Femur (tissue), 1 donor: ENCODE results near the gene KIAA0930.
"Not testable (repeated sequence)": the region's sequence is repeated elsewhere in the genome, so short reads cannot be mapped to it uniquely, and the experiment has no call there.

Source experiments
- DNase-seq: peaks from one replicate; pipeline ENCODE4 v3.0.0-alpha.2; 2017

KIAA0930 gene

DNA sequence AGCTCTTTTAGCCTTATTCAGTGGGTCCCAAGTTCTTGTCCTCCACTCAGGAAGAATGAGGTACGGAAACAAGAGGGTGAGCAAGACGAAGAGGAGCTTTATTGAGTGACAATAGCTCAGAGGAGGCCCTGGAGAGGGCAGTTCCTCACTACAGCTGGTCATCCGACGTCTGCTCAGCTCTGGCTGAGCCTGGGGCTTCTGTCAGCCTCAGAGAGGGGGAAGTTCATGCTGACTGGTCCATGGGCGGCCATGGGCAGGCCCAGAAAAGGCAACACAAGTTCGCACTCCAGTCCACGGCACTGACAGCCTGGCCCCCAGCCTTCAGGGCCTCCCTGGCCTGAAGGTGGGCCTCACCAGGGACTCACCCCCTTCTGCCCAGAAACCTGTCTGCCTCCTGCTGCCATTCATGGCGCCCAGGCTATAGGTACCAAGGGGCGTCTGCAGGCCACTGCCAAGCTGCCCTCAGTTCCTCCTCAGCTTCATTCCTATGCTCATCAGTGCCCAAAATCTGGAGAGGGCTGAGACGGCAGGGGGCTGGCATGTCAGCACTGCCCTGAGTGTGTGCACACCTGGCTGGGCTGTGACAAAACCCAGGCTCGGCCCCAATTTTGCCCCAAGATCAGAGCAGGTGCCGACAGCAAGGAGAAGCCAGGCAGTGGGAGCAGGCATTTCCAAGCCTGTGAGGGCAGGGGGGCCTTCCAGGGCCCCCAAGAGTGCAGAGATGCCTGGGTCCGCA is 21.7 kb upstream of the KIAA0930 start:
- DNase-seq: no peak

DNA sequence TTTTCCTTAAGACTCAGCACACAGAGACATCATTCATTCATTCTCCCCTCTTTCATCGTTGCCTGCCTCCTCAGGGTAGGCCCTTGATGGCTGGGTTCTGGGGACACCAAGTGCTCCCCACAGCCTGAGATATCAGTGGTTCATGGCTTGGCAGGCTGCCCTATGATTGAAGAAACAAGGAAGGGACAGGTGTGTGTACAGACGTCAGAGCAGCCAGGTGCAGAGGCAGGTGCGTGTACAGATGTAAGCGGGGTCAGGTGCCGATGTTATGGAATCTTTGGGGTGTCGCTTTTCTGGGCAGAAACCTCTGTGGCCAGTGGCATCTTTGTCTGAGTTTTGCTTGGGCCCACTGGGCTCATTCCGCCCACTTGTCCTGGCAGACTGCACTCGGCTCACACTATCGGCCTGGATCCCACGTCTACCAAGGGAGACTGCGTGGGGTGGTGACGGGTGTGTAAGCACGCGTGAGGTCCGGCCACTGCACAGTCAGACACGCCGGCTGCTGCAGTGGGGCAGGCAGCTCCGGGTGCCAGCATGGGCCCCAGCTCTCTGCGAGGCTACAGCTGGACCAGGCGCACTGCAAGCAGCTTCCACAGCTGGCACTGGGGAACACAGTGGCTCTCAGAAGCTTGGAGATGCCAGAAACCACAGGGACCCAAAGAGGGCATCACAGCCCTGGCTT is 20.9 kb upstream of the KIAA0930 start:
- no peak for DNase-seq

DNA sequence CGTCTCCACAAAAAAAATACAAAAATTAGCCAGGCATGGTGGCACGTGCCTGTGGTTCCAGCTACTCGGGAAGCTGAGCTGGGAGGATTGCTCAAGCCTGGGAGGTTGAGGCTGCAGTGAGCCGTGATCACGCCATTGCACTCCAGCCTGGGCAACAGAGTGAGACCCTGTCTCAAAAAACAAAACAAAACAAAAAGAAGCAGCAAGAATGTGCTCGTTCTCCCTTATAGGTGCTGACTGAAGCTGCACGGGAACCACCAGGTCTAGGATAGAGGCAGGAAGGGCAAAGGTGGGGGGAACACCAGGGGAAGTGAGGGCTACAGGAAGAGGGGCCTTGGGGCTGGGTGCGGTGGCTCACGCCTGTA is 19.7 kb upstream of the KIAA0930 start:
- DNase-seq: not testable (repeated sequence)

DNA sequence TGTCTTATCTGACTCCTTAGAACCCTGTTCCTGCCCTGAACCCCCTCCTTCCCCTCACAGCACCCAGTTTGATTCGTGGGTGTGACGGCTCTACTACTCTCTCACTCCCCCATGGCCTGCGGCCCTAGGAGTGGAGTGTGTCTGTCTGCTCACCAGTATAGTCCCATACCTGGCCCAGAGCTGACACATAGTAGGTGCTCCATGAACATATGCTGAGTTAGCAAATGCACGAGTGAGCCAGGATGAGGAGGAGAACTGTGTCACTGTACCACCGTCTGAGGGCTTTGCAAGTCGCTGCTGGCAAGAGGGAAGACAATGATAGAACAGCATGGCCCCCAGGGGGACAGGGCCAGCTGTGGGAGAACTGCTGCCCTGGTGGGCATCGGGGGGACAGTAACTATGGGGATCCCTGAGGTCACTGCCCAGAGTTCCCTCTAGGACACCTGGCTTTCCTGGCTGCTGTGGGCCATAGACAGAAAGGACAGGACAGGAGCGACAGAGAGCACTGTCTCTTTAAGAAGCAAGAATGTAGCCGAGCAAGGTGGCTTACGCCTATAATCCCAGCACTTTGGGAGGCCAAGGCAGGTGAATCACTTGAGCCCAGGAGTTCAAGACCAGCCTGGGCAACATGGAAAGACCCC is 19.2 kb upstream of the KIAA0930 start:
- no peak for DNase-seq

DNA sequence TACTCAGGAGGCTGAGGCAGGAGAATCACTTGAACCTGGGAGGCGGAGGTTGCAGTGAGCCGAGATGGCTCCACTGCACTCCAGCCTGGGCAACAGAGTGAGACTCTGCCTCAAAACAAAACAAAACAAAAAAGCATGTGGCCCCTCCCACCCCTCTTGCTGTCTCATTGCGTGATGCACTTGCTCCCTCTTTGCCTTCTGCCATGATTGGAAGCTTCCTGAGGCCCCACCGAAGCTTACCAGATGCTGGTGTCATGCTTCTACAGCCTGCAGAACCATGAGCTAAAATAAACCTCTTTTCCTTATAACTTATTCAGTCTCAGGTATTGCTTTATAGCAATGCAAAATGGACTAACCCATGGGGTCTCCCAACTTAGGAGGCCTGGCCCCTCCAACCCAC is 17.2 kb upstream of the KIAA0930 start:
- not testable (repeated sequence) for DNase-seq

DNA sequence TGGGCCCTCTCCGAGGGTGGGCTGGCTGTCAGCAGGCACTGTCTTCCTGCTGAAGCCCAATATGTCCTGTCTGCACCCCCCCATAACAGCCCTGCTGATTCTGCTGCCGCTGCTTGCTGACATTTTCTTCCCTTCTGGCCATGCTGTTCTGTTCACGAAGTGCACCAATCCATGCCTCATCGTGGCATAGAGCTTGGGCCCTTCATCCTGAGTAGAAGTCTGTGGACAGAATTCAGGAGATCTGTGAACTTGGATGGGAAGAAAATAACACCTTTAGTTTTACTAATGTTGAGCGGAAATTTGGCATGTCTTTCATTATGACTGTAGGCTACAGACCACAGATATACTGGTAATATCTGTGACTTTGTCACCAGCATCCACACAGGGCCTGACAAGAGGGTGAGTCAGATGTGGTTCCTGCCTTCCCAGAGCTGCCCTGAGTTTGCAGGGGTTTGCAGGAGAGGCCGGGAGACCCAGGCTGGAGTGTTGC is 14.1 kb upstream of the KIAA0930 start:
- no peak for DNase-seq

DNA sequence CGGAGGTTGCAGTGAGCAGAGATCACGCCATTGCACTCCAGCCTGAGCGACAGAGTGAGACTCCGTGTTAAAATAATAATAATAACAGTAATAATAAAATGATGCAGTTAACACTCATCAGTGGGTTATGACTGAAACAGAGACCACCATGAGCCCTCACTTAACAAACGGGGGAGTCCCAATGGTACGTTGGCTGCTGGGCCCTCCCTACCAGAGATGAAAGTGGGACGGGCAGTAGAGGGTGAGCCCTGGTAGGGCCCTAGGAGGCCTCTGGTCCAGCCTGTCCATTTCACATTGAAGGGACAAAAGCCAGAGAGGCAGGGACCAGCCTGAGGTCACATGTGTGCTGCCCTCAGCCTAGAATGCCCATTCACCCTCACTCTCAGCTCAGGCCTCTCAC is 13.7 kb upstream of the KIAA0930 start:
- no peak for DNase-seq

DNA sequence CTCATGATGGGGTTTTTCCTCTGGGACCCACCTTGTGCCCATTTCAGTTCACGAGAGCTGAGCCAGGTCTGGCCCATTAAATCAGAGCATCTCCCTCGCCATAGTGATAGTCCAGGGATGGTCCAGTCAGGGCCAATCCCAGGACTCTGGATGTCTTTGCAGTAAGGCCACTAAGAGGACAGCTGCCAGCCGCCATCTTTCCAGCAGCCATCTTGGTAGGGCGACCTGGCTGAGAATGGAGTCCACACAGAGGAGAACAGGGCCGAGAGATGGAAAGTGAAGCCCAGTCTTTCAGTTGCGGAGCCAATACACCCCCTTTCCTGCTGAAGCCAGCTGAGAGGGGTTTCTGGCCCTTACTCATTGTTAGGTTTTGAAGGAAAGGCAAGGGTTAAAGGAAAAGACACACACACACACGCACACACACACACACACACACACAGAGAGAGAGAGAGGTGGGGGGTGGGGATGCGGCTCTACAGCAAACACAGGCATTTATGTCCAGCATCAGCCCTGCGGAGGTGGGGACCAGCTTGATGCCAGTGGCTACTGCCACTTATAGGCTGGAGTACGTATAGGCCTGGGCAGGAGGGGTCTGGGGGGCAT is 12.4 kb upstream of the KIAA0930 start:
- no peak for DNase-seq

DNA sequence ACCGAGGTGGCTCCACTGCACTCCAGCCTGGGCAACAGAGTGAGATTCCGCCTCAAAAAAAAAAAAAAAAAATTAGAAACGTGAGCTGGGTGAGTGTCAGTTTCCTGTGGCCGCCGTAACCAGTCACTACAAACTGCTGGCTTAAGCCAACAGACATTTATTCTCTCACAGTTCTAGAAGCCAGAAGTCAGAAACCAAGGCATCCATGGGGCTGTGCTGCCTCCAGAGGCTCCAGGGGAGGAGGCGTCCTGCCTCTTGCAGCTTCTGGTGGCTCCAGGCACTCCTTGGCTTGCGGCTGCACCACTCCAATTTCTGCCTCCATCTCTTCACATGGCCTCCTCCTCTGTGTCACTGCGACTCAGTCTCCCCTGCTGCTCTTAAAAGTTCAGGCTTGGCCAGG is 11.1 kb upstream of the KIAA0930 start:
- DNase-seq: no peak

DNA sequence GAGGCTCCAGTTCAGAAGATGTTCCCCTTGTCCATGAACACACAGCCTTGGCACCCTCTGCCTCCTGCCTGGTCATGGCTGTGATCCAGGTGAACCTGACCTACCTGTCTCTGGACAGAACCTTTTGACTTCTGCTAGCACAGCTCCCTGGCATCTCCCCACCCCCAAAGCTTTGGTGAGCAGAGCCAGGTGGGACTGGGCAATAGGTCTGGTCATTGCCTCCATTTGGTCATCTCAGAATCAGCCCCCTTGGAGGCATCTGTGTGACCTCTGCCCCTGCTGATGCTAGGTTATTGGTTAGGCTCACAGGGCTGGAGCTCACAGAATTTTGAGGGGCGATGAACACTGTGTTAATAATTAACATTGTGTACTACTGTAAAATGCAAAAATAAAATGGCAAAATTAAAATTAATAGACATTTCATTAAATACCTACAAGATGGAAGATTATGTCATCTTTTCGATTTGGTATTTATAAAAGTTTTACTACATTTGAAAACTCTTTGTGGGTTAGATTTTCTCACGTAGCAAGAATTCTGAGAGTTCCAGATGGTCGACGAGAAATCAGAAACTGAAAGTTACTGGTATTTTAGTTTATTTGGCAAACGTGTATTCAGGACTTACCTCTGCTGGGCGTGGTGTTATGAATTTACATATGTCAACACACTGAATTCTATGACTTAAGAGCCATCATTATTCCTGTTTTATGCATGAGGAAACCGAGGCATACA is 8.3 kb upstream of the KIAA0930 start:
- DNase-seq: no peak

DNA sequence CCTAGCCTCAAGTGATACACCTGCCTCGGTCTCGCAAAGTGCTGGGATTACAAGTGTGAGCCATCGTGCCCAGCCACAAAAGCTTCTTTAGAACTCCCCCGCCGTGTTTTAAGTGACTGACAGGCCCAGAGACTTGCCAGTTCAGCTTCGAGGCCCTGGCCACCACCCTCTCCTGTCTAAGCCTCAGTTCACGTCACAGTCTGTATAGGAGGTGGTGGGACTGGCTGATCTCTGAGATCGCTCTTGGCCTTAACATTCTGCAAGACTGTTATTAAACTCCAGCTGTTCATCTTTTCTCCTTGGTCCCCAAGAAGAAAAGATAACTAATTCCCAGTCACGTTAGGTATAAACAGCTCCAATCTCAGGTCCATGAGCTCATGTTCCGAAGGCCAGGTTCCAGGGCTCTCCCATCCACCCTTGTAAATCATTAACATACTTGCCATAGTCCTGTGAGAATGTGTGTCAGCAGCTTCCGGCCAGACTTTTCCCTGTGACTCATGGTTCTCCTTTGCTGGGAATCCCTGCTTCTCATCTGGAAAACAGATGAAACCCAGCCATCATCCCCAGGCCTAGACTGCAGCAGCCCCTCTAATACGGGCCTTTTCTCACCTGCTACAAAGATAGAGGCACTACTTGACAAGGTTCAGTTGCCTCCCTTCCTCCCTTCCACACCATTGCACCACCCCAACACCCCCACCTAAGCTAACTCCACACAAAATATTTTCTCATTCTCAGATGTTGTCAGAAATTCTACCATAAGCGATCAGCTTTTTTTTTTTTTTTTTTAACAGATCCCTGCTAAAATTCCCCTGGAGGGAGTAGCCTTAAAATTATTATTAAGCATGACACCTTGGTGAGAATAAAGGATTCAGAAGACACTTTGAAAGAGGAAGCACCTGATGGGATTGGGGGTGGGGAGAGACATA is 5.6 kb upstream of the KIAA0930 start:
- peak; percentile 71 for DNase-seq

DNA sequence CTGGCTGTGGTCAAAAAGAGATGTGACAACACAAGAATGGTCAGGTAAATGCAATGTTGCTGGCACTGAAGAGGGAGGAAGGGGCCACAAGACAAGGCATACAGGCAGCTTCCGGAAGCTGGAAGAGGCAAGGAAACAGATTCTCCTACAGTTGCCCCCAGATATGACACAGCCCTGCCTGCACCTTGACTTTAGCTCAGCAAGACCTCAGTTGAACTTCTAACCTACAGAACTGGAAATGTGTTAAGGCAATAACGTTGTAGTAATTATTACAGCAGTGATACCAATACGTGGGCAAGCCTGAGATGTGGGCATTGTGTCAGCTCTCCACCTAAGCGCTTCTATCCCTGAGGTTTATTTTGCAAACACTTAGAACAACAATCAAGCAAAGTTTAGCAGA is 4.2 kb upstream of the KIAA0930 start:
- no peak for DNase-seq

DNA sequence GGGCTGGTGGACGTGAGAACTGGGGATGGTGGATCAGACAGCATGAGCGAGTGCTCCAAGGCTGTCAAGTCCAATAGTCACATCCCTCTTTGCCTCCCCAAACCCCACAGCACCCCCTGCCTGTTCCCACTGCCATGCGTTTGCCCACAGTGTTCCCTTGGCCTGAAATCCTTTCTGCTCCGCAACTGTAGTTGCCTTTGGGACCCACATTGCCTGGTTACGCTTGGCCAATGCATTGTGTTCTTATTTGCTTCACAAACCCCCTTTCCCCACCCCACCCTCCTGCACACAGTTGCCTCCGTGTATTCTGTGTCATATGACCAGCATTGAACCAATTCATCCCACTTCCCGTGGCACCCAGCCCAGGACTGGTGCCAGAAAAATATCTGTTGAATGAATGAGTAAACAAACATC is 2.1 kb upstream of the KIAA0930 start:
- DNase-seq: no peak

DNA sequence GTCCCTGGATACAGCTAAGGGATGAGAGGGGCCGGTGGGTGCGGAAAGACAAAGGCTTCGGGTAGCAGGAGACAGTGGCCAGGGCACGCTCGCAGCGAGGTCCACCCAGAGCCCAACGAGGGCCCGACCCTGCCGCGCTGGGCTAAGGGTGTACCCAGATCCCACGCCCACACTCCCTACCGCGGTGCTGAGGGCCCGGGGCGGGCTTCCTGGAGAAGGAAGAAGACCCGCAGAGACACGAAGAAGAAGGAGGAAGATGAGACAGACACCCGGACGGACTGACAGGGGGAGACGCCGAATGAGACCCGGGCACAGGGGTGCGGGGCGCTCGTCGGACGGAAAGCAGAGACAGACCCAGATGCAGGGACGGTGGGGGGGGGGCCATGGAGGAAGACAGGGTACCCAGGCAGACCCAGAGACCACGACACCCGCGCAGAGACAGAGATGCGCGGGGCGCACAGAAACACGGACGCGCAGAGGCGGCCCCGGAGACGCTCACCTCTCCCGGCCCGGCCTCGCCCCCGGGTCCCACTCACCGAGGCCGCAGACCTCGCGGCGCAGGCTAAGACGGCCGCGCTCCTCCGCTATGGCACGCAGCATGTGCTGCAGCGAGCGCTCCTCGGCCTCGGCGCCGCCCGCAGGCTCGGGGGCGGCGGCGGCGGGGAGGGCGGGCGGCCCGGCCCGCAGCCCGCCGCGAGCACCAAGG is 437 bp downstream of the KIAA0930 start:
- DNase-seq: no peak

DNA sequence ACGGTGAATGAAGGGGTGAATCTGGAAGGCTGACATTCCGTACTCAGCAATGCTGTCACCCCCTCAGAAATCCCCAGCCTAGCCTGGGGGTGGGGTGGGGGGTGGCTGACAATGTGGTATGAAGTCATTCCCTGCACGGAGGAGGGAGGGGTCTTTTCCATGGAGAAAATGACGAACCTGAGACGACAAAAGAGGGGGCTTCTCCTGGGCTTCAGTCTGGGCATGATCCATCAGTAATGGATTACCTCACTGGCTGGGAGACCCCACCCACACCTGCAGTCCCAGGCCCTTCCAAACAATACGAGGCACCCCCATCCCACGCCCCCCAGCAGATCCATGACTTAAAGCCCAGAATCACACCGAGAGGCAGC is 1.0 kb downstream of the KIAA0930 start:
- no peak for DNase-seq

DNA sequence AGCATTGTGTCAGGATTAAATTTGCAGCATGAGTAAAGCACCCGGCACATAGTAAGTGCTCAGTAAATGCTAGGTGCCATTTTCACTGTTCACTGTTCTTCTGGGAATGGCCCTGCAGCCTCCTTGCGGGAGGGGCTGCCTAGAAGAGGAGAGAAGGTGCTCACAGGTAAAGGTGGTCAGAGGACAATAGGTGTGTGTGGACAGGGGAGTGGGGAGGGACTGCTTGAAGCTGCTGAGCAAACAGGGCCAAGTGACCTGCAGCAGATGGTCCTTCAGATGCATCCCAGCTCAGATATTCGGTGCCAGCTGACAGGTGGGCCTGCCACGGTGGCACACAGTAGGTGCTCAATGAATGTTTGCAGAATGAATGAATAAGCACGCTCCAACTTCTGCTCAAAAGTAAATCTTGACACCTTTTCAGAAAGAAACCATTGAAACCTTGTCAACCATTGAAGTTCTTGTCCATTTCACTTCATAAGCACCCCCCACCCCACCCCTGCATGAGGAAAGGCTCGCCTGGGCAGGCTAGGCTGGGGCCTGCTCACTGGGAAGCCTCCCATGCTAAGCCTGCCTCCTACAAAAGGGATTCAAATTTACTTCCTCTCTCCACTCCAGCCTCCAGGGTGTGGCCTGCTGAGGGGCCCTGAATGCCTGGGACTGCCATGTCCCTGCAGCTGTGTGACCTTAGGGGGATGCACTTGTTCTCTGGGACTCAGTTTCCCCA is 1.6 kb downstream of the KIAA0930 start:
- no peak for DNase-seq

DNA sequence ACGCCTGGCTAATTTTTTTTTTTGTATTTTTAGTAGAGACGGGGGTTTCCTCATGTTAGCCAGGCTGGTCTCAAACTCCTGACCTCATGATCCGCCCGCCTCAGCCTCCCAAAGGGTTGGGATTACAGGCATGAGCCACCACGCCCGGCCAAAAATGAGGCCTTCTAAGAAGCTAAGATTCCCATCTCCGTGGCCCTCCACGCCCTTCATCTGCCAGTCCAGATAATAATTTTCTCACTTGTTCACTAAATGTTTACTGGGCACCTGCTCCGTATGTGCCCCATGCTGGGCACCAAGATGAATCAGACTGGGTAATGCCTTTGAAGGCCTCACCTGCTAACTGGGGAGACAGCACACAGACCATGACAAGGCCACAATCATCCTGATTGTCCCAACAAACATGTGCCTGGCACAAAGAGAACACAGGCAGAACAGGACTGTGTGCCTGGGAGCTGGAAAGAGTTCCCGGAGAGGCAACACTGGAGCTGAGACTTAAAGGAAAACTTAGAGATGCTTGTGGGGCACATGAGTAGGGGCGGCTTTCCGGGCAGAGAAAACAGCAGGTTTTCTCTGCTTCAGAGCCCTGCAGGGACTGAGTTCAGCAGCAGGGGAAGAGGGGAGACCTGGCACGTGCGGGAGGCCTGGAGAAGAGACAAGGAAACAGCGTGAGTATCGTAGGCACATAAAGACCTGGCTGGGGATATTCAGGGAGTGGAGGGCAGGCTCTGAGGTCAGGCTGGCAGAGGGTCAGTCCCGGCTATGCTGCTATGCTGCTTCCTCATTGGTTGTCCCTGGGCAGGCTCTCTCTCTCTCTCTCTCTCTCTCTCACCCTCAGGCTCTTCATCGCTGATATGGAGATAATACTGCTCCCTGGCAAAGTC is 2.4 kb downstream of the KIAA0930 start:
- DNase-seq: no peak

DNA sequence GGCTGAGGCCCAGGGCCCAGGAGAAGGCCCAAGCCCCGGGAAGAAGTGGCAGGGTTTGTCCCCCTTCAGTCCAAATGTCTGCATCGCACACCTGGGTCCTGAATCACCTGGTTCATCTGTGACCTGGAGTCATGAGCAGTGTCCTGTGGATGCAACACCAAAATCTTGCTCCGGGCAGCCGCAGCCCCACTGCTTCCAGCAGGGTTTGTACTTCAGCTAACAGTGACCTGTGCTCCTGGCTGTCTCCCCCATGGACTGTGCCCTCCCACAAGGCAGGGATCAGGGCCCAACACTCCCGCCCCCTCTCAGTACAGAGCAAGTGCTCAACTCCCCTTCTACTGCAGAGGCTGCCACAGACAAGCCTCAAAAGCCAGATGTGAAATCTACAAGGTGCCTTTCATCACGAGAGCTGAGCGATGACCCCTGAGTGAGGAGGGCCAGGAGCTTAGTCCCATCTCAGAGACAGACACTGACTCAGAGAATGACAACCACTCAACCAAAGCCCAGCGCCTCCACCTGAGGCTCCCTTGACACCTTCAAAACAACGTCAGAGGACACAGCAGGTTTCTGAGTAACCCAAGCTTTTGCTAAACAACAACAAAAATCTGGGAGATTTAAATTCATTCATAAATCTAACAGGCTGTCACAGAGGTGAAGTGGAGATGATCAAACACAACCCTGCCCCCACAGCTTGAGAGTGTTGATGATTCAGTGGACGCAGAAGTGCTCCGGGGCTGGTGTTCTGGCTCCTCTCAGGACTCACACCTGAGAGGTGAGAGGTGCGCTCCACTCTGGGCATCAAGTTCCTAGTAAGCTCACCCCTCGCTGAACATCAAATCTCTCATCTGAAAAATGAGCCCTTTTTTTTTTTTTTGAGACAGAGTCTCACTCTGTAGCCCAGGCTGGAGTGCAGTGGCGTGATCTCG is 3.4 kb downstream of the KIAA0930 start:
- DNase-seq: no peak
